ENCODE data around the gene DSPP. TPM values are rescaled to one million over a fixed set of nuclear protein-coding genes. Genes with fewer than 3 reads are reported as not detected.

Gene DSPP
- total and polyA plus RNA-seq, 2 of the 4 experiments (the other 2 are of a cell fraction) = not detected

GRCh38 chr4:87574996-87575395, 33.3 kb upstream of the DSPP start:
- no CpG with 5 or more reads among the region's 3 CpGs for WGBS, 2 experiments (ENCODE audit: extremely low coverage in 2 of 2, insufficient read length in 1 of 2)
- H3K36me3 ChIP-seq (ENCODE audit: control insufficient read depth, insufficient read depth, low read length) = no peaks in the 10 kb centered on the region
- no peak overlapping the region for H3K9ac ChIP-seq (ENCODE audit: low read depth, low read length)
- H2AK9ac ChIP-seq (replicated peaks; ENCODE audit: low read depth, low read length, poor library complexity) = no peak overlapping the region
- dilution Hi-C loops (cut with HindIII; ENCODE audit: low sequenced_read_pairs, unreplicated experiment) (no loop called here), intact Hi-C loops (cut with micrococcal nuclease) (no loop called here), in situ Hi-C loops (cut with MboI; ENCODE audit: low sequenced_read_pairs) (no loop called here)
- no peak overlapping the region for H3K18ac ChIP-seq (ENCODE audit: low read depth, low read length)
- ChIA-PET POLR2A (ENCODE audit: unreplicated experiment) (no interaction called here), CTCF (no interaction called here)
- no peak overlapping the region for H2BK15ac ChIP-seq (ENCODE audit: low read depth, low read length)
- no peaks in the 10 kb centered on the region for H3K79me1 ChIP-seq (ENCODE audit: low read depth in 1 of 2, low read length in 2 of 2)
- H3K9me1 ChIP-seq (ENCODE audit: insufficient read depth, low read length) = no peaks in the 10 kb centered on the region
- H3K14ac ChIP-seq (replicated peaks; ENCODE audit: low read depth, low read length) = no peak overlapping the region
- BruUV-seq (replicated peaks) = no TSS peak
- H2AFZ ChIP-seq (replicated peaks; ENCODE audit: low read length, poor library complexity) = no peak overlapping the region
- no peak overlapping the region for H2BK5ac ChIP-seq (ENCODE audit: low read depth, low read length, poor library complexity, severe bottlenecking)
- H4K91ac ChIP-seq (ENCODE audit: insufficient read depth, low read depth, low read length) = no peak overlapping the region
- no peak overlapping the region for H2AK5ac ChIP-seq (ENCODE audit: low read depth, low read length)
- H3K4me3 ChIP-seq (ENCODE audit: insufficient read depth, low read depth, low read length) = no peak overlapping the region
- H3K27ac ChIP-seq (ENCODE audit: insufficient read depth, low read length) = no peak overlapping the region
- ATAC-seq (ENCODE audit: low read depth) (no peak), DNase-seq (no peak)
- no peak for TF ChIP-seq USF2 (IDR thresholded peaks at IDR 0.05; ENCODE audit: low read depth, low read length)
- no peak for TF ChIP-seq CEBPB (IDR thresholded peaks at IDR 0.05; ENCODE audit: low read depth, low read length)
- no peak for TF ChIP-seq MAFK (IDR thresholded peaks at IDR 0.05; ENCODE audit: low read depth, low read length)
- no peak for TF ChIP-seq RFX5 (IDR thresholded peaks at IDR 0.05; ENCODE audit: low read depth, low read length)
- TF ChIP-seq MXI1 (IDR thresholded peaks at IDR 0.05; ENCODE audit: borderline replicate concordance, low read depth, low read length) = no peak
- no peak for TF ChIP-seq BHLHE40 (IDR thresholded peaks at IDR 0.05; ENCODE audit: low read depth, low read length)
- TF ChIP-seq NFE2L2 (IDR thresholded peaks at IDR 0.05; ENCODE audit: low read depth, low read length) = no peak
- no peak for TF ChIP-seq SMC3 (IDR thresholded peaks at IDR 0.05; ENCODE audit: low read depth, low read length)
- no peak for TF ChIP-seq RAD21 (IDR thresholded peaks at IDR 0.05; ENCODE audit: low read length)
- TF ChIP-seq POLR2A (IDR thresholded peaks at IDR 0.05; ENCODE audit: low read depth, low read length) = no peak
- TF ChIP-seq FOS (IDR thresholded peaks at IDR 0.05; ENCODE audit: low read depth, low read length) = no peak
- no peak for TF ChIP-seq MAZ (IDR thresholded peaks at IDR 0.05; ENCODE audit: borderline replicate concordance, low read depth, low read length)
- TF ChIP-seq, protein P1, sequence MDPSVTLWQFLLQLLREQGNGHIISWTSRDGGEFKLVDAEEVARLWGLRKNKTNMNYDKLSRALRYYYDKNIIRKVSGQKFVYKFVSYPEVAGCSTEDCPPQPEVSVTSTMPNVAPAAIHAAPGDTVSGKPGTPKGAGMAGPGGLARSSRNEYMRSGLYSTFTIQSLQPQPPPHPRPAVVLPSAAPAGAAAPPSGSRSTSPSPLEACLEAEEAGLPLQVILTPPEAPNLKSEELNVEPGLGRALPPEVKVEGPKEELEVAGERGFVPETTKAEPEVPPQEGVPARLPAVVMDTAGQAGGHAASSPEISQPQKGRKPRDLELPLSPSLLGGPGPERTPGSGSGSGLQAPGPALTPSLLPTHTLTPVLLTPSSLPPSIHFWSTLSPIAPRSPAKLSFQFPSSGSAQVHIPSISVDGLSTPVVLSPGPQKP (IDR thresholded peaks at IDR 0.05; ENCODE audit: borderline replicate concordance, low read depth, low read length) = no peak
- TF ChIP-seq CHD1 (IDR thresholded peaks at IDR 0.05; ENCODE audit: low read depth, low read length) = no peak
- no peak for TF ChIP-seq RCOR1 (IDR thresholded peaks at IDR 0.05; ENCODE audit: insufficient replicate concordance, low read length)
- no peak for TF ChIP-seq CTCF (conservative IDR thresholded peaks at IDR 0.05; ENCODE audit: low read depth, low read length)
- H3K9me3 ChIP-seq (ENCODE audit: control insufficient read depth, insufficient read depth, low read length) = no peaks in the 10 kb centered on the region
- H3K4me2 ChIP-seq (ENCODE audit: low read depth, low read length) = no peak overlapping the region
- no peak overlapping the region for H3K56ac ChIP-seq (ENCODE audit: extremely low read depth, insufficient read depth, low read length)
- no peak overlapping the region for H4K8ac ChIP-seq (ENCODE audit: low read depth in 2 of 2, low read length in 2 of 2)
- H2BK20ac ChIP-seq (ENCODE audit: low read depth, low read length) = no peak overlapping the region
- H3K27me3 ChIP-seq (ENCODE audit: control insufficient read depth, insufficient read depth, low read length) = no peaks in the 10 kb centered on the region
- no peak overlapping the region for H2BK120ac ChIP-seq (ENCODE audit: low read depth, low read length)
- H3K4me1 ChIP-seq (ENCODE audit: control insufficient read depth, insufficient read depth, low read length) = no peaks in the 10 kb centered on the region
- no peak overlapping the region for H3K23ac ChIP-seq (ENCODE audit: low read depth, low read length)
- no peak overlapping the region for H3K4ac ChIP-seq (ENCODE audit: low read depth, low read length)
- no peak overlapping the region for H4K5ac ChIP-seq (ENCODE audit: low read depth, low read length)
- H4K20me1 ChIP-seq (ENCODE audit: insufficient read depth, low read length) = no peaks in the 10 kb centered on the region
